Measurements from ENCODE around the gene TBC1D4. TPM values are rescaled to one million over a fixed set of nuclear protein-coding genes. Genes with fewer than 3 reads are reported as not detected.

The TBC1D4 gene
- total and polyA plus RNA-seq, 7 donors: 5.4 to 15.0 (median 7.8) TPM

DNA sequence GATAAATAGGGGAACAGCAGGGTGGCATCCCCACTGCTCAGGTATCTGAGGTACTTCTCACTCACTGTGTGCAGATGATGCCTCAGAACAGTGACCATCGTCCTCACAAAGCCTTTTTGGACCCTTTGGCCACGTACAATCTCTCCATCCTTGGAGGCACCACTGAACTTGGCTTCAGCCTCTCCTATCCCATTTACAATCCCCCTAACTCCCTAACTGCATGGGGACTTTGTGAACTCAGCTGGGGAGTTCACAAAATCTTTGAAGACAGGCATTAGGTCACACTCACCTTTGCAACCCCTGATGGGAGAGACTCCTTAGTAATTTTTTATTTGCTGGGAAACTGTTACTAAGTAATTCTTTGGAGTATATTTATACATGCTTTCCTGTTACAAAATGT is 60.8 kb downstream of the TBC1D4 start:
- intact Hi-C loops (cut with DNase I): no loop called here
- DNase-seq: no peak
- Histone ChIP-seq H3K4me1 (peaks cover 0 to 31% (median 27%) of the 10 kb centered on the region in 4 donors), H3K4me3 (no peak overlapping the region), H3K9me3 (no peaks in the 10 kb centered on the region), H3K27ac (no peak overlapping the region), H3K36me3 (no peaks in the 10 kb centered on the region), H3K27me3 (no peaks in the 10 kb centered on the region)
- TF ChIP-seq POLR2A (IDR thresholded peaks at IDR 0.05) (no peak), EP300 (IDR thresholded peaks at IDR 0.05) (no peak), POLR2AphosphoS5 (IDR thresholded peaks at IDR 0.05) (no peak)
- TF ChIP-seq, protein P1, sequence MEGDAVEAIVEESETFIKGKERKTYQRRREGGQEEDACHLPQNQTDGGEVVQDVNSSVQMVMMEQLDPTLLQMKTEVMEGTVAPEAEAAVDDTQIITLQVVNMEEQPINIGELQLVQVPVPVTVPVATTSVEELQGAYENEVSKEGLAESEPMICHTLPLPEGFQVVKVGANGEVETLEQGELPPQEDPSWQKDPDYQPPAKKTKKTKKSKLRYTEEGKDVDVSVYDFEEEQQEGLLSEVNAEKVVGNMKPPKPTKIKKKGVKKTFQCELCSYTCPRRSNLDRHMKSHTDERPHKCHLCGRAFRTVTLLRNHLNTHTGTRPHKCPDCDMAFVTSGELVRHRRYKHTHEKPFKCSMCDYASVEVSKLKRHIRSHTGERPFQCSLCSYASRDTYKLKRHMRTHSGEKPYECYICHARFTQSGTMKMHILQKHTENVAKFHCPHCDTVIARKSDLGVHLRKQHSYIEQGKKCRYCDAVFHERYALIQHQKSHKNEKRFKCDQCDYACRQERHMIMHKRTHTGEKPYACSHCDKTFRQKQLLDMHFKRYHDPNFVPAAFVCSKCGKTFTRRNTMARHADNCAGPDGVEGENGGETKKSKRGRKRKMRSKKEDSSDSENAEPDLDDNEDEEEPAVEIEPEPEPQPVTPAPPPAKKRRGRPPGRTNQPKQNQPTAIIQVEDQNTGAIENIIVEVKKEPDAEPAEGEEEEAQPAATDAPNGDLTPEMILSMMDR (IDR thresholded peaks at IDR 0.05): no peak
- WGBS, 2 donors: 88 to 93% methylated on average over 2 of the region's 2 CpGs

DNA sequence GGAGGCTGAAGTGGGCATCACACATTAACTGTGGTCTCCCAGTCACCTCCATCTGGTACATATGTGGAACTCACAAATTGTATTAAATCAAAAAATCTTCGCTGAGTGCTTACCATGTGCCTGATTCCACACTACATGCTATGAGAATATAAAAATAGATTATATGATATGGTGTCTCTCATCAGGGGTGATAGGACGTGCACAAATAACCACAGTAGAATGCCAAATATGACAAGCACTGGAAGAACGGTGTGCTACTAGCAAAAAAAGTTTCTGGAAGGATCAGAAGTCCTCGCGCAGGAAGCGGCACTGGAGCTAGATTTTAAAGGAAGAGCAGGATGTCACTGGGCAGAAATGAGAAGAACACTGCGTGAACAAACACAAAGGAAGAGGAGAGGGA is 62.3 kb downstream of the TBC1D4 start:
- TF ChIP-seq POLR2A (IDR thresholded peaks at IDR 0.05): no peak
- TF ChIP-seq POLR2AphosphoS5 (IDR thresholded peaks at IDR 0.05): no peak
- TF ChIP-seq, protein P1 (IDR thresholded peaks at IDR 0.05): no peak
- TF ChIP-seq EP300 (IDR thresholded peaks at IDR 0.05): no peak
- intact Hi-C loops (cut with DNase I): no loop called here
- Histone ChIP-seq H3K36me3 (no peaks in the 10 kb centered on the region), H3K4me3 (no peak overlapping the region), H3K27me3 (no peaks in the 10 kb centered on the region), H3K27ac (no peak overlapping the region), H3K9me3 (no peaks in the 10 kb centered on the region), H3K4me1 (peaks cover 0 to 32% (median 27%) of the 10 kb centered on the region in 4 donors)
- DNase-seq: no peak
- 95% methylated on average over 7 of the region's 7 CpGs for WGBS, 2 donors

DNA sequence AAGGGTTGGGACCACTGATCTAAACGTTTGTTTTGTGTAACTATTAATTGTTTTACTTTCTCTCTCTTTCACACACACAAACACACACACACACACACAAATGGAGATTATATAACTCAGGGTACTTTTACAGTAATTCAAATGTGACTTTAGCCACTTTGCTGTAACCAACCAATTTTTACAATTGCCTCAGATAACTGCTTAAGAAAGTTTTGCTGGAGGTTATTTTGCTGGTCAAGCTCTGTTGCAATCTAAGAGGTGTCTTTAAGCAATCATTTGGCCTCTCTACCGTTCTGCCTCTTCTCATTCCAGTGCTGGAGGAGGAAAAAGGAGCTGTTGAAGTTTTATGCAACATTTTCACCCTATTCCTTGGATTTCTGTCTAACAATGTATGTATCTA is 63.0 kb downstream of the TBC1D4 start:
- Histone ChIP-seq H3K36me3 (no peaks in the 10 kb centered on the region), H3K4me1 (peaks cover 0 to 32% (median 27%) of the 10 kb centered on the region in 4 donors), H3K27me3 (no peaks in the 10 kb centered on the region), H3K9me3 (no peaks in the 10 kb centered on the region), H3K4me3 (no peak overlapping the region), H3K27ac (peak overlapping the region in 1 of 4 donors; percentile 48)
- WGBS, 2 donors: 69 to 78% methylated on average over 2 of the region's 2 CpGs
- TF ChIP-seq POLR2AphosphoS5 (IDR thresholded peaks at IDR 0.05): no peak
- TF ChIP-seq, protein P1 (IDR thresholded peaks at IDR 0.05): no peak
- no peak for TF ChIP-seq POLR2A (IDR thresholded peaks at IDR 0.05)
- TF ChIP-seq EP300 (IDR thresholded peaks at IDR 0.05): no peak
- intact Hi-C loops (cut with DNase I): no loop called here
- DNase-seq: no peak

DNA sequence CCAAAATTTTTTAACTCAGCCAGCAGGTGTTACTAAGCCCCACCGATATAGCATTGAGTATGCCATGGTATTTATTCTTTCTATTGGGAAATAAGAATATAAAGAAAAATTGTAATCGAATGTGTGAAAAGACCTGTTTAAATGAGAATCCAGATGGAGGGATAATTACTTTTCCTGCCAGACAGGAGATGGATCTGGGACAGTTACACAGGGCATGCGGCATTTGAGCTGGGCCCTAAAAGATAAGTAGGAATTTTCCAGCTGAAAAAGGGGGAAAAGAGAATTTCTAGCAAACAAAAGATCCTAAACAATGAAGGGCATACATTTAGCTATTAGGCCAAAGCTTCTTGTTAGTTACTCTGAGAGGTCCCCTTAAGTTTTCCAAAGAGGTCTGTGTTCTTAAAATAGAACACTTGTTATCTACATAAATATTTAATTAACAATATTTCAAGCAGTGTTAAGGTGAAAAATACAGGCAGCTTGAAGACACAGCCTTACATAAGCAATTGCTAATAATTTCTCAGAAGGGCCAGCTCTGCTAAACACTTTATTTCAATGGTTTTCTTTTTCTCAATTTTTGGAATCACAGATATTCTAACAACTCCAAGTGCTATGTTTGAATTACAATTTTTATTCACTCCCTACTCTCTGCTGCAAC is 63.7 kb downstream of the TBC1D4 start:
- peak overlapping the region in 1 of 4 donors; percentile 48 for H3K27ac ChIP-seq
- H3K4me1 ChIP-seq: peaks cover 0 to 32% (median 27%) of the 10 kb centered on the region in 4 donors

More for the DNA sequence above, 63.7 kb downstream of the TBC1D4 start:
- TF ChIP-seq, protein P1 (IDR thresholded peaks at IDR 0.05): no peak
- TF ChIP-seq POLR2AphosphoS5 (IDR thresholded peaks at IDR 0.05): no peak
- TF ChIP-seq POLR2A (IDR thresholded peaks at IDR 0.05): no peak
- TF ChIP-seq EP300 (IDR thresholded peaks at IDR 0.05): no peak
- Histone ChIP-seq H3K27me3 (no peaks in the 10 kb centered on the region), H3K4me3 (no peak overlapping the region), H3K36me3 (no peaks in the 10 kb centered on the region), H3K9me3 (no peaks in the 10 kb centered on the region)
- DNase-seq: no peak
- 94 to 96% methylated on average over 3 of the region's 3 CpGs for WGBS, 2 donors
- intact Hi-C loops (cut with DNase I): no loop called here
